ENCODE results near the gene BANP. TPM values are rescaled to one million over a fixed set of nuclear protein-coding genes. Genes with fewer than 3 reads are reported as not detected.

Gene BANP
- total and polyA plus RNA-seq, 2 donors from 2014 or later, result 12.4 to 26.3 TPM

- no peaks in the 10 kb centered on the region for H3K27me3 ChIP-seq (ENCODE audit: control insufficient read depth, insufficient read depth, low read length)
- no peak for TF ChIP-seq CTCF (IDR thresholded peaks at IDR 0.05; ENCODE audit: borderline replicate concordance, extremely low read depth, insufficient read depth)
- no peaks in the 10 kb centered on the region for H3K9me3 ChIP-seq (ENCODE audit: control insufficient read depth in 2 of 3, insufficient read depth in 1 of 3, low read length in 3 of 3)
- peaks cover 1 to 11% (median 8%) of the 10 kb centered on the region in 3 donors for H3K36me3 ChIP-seq (ENCODE audit: control insufficient read depth in 2 of 3, insufficient read depth in 3 of 3, low read length in 3 of 3)
- intact Hi-C loops (cut with DNase I), result no loop called here
- FAIRE-seq (no peak), DNase-seq (no peak)
- H3K9ac ChIP-seq (ENCODE audit: low read length in 3 of 3), result no peak overlapping the region
- no peak overlapping the region for H3K27ac ChIP-seq (ENCODE audit: low read depth in 2 of 2, low read length in 2 of 2)
- H3K4me1 ChIP-seq (ENCODE audit: control insufficient read depth in 2 of 3, insufficient read depth in 2 of 3, low read depth in 1 of 3, low read length in 3 of 3), result no peaks in the 10 kb centered on the region
- H3K4me3 ChIP-seq (ENCODE audit: low read length in 3 of 3), result no peak overlapping the region
Observed at GRCh38 chr16:88004391-88004790, 53.2 kb downstream of the BANP start.

- Histone ChIP-seq H3K4me3 (ENCODE audit: low read length in 3 of 3) (no peak overlapping the region), H3K36me3 (ENCODE audit: control insufficient read depth in 2 of 3, insufficient read depth in 3 of 3, low read length in 3 of 3) (peaks cover 2 to 11% (median 10%) of the 10 kb centered on the region in 3 donors), H3K27me3 (ENCODE audit: control insufficient read depth, insufficient read depth, low read length) (no peaks in the 10 kb centered on the region), H3K9ac (ENCODE audit: low read length in 3 of 3) (no peak overlapping the region), H3K9me3 (ENCODE audit: control insufficient read depth in 2 of 3, insufficient read depth in 1 of 3, low read length in 3 of 3) (no peaks in the 10 kb centered on the region), H3K27ac (ENCODE audit: low read depth in 2 of 2, low read length in 2 of 2) (no peak overlapping the region), H3K4me1 (ENCODE audit: control insufficient read depth in 2 of 3, insufficient read depth in 2 of 3, low read depth in 1 of 3, low read length in 3 of 3) (no peaks in the 10 kb centered on the region)
- DNase-seq (peak in 1 of 5 donors; percentile 54), FAIRE-seq (no peak)
- TF ChIP-seq CTCF (IDR thresholded peaks at IDR 0.05; ENCODE audit: borderline replicate concordance, extremely low read depth, insufficient read depth), result no peak
- intact Hi-C loops (cut with DNase I), result no loop called here
Observed at GRCh38 chr16:88005181-88005581, 53.9 kb downstream of the BANP start.

- Histone ChIP-seq H3K27ac (ENCODE audit: low read depth in 2 of 2, low read length in 2 of 2) (no peak overlapping the region), H3K4me1 (ENCODE audit: control insufficient read depth in 2 of 3, insufficient read depth in 2 of 3, low read depth in 1 of 3, low read length in 3 of 3) (no peaks in the 10 kb centered on the region), H3K9ac (ENCODE audit: low read length in 3 of 3) (no peak overlapping the region), H3K36me3 (ENCODE audit: control insufficient read depth in 2 of 3, insufficient read depth in 3 of 3, low read length in 3 of 3) (peaks cover 6 to 17% (median 15%) of the 10 kb centered on the region in 3 donors), H3K9me3 (ENCODE audit: control insufficient read depth in 2 of 3, insufficient read depth in 1 of 3, low read length in 3 of 3) (no peaks in the 10 kb centered on the region), H3K27me3 (ENCODE audit: control insufficient read depth, insufficient read depth, low read length) (no peaks in the 10 kb centered on the region), H3K4me3 (ENCODE audit: low read length in 3 of 3) (no peak overlapping the region)
- intact Hi-C loops (cut with DNase I), result no loop called here
- FAIRE-seq (no peak), DNase-seq (no peak)
- no peak for TF ChIP-seq CTCF (IDR thresholded peaks at IDR 0.05; ENCODE audit: borderline replicate concordance, extremely low read depth, insufficient read depth)
Observed at GRCh38 chr16:88005968-88006367, 54.7 kb downstream of the BANP start.

- Histone ChIP-seq H3K4me3 (ENCODE audit: low read length in 3 of 3) (no peak overlapping the region), H3K9me3 (ENCODE audit: control insufficient read depth in 2 of 3, insufficient read depth in 1 of 3, low read length in 3 of 3) (no peaks in the 10 kb centered on the region), H3K27ac (ENCODE audit: low read depth in 2 of 2, low read length in 2 of 2) (no peak overlapping the region), H3K27me3 (ENCODE audit: control insufficient read depth, insufficient read depth, low read length) (no peaks in the 10 kb centered on the region), H3K9ac (ENCODE audit: low read length in 3 of 3) (no peak overlapping the region), H3K36me3 (ENCODE audit: control insufficient read depth in 2 of 3, insufficient read depth in 3 of 3, low read length in 3 of 3) (peaks cover 6 to 19% (median 15%) of the 10 kb centered on the region in 3 donors), H3K4me1 (ENCODE audit: control insufficient read depth in 2 of 3, insufficient read depth in 2 of 3, low read depth in 1 of 3, low read length in 3 of 3) (no peaks in the 10 kb centered on the region)
- DNase-seq (no peak), FAIRE-seq (no peak)
- no peak for TF ChIP-seq CTCF (IDR thresholded peaks at IDR 0.05; ENCODE audit: borderline replicate concordance, extremely low read depth, insufficient read depth)
- intact Hi-C loops (cut with DNase I), result no loop called here
Observed at GRCh38 chr16:88007321-88007731, 56.1 kb downstream of the BANP start.

Data from kidney (tissue), 14 donors.